ENCODE measurements around the gene PTPN9. TPM values are rescaled to one million over a fixed set of nuclear protein-coding genes. Genes with fewer than 3 reads are reported as not detected.

The PTPN9 gene
- total and polyA plus RNA-seq, 2 of the 13 experiments (the other 11 are each of a cell fraction or from before 2014, with no cell fraction given) = 16.6 to 19.9 TPM

- TF ChIP-seq E2F2 (CRISPR knock-in tag; IDR thresholded peaks at IDR 0.05; ENCODE audit: borderline replicate concordance) (0 out of 2 replicates have a peak, but pooled peaks have one; percentile 67), ZNF619 (CRISPR knock-in tag; IDR thresholded peaks at IDR 0.05) (no peak), YY1 (IDR thresholded peaks at IDR 0.05; ENCODE audit: insufficient read depth, insufficient replicate concordance, low read depth, low read length) (peak; percentile 36), MXD1 (CRISPR knock-in tag; IDR thresholded peaks at IDR 0.05) (0 out of 2 replicates have a peak, but pooled peaks have one; percentile 66), SUZ12 (IDR thresholded peaks at IDR 0.05; ENCODE audit: low read depth, low read length) (no peak), EP300 (IDR thresholded peaks at IDR 0.05; ENCODE audit: low read depth in 2 of 2, low read length in 2 of 2) (peak in 1 of 2 experiments; percentile 52; a peak in 1 of 4 replicates), EP300 (CRISPR knock-in tag; IDR thresholded peaks at IDR 0.05; ENCODE audit: borderline replicate concordance) (no peak), HOXD1 (CRISPR knock-in tag; IDR thresholded peaks at IDR 0.05) (0 out of 2 replicates have a peak, but pooled peaks have one; percentile 58), ZNF879 (CRISPR knock-in tag; IDR thresholded peaks at IDR 0.05) (no peak), ZNF333 (CRISPR knock-in tag; IDR thresholded peaks at IDR 0.05; ENCODE audit: borderline replicate concordance) (no peak), TOE1 (CRISPR knock-in tag; IDR thresholded peaks at IDR 0.05) (no peak; the same call in 1 of the 2 replicates), RNF2 (conservative IDR thresholded peaks at IDR 0.05; ENCODE audit: low read depth) (peak; percentile 71), SIN3A (IDR thresholded peaks at IDR 0.05; ENCODE audit: borderline replicate concordance, low read depth, low read length) (peak; percentile 80; the same call in 1 of the 2 replicates), TFDP2 (CRISPR knock-in tag; IDR thresholded peaks at IDR 0.05) (peak; percentile 46; the same call in 1 of the 2 replicates), SOX6 (IDR thresholded peaks at IDR 0.05) (no peak), SOX6 (CRISPR knock-in tag; IDR thresholded peaks at IDR 0.05) (peak; percentile 65; the same call in 1 of the 2 replicates), ZNF501 (CRISPR knock-in tag; IDR thresholded peaks at IDR 0.05) (peak; percentile 87), NR2F2 (IDR thresholded peaks at IDR 0.05; ENCODE audit: borderline replicate concordance, low read depth) (no peak; the same call in 1 of the 2 replicates), TCF7 (IDR thresholded peaks at IDR 0.05; ENCODE audit: low read depth) (no peak), ZFP36L2 (CRISPR knock-in tag; IDR thresholded peaks at IDR 0.05) (no peak), ZNF557 (CRISPR knock-in tag; IDR thresholded peaks at IDR 0.05) (no peak), JUND (CRISPR knock-in tag; IDR thresholded peaks at IDR 0.05) (no peak), FOXJ3 (CRISPR knock-in tag; IDR thresholded peaks at IDR 0.05; ENCODE audit: borderline replicate concordance) (peak; percentile 53; the same call in 1 of the 2 replicates)
- TF ChIP-seq, protein P1, sequence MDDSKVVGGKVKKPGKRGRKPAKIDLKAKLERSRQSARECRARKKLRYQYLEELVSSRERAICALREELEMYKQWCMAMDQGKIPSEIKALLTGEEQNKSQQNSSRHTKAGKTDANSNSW (CRISPR knock-in tag; IDR thresholded peaks at IDR 0.05; ENCODE audit: borderline replicate concordance) = no peak
Observed at GRCh38 chr15:75625542-75626347, 46.6 kb upstream of the PTPN9 start, which contains the start of gene SNUPN (continued).

Data from HepG2 (cell line).